Raji (cell line): ENCODE measurements around the gene NTN3.

Experiments
- POLR2A ChIP-seq: IDR thresholded peaks from 2 replicates; pipeline ENCODE4 v1.6.1; 2011; ENCODE audit warnings: low read depth, low read length, control low read depth; ENCODE audit not compliant: insufficient read depth

The NTN3 gene

GRCh38 chr16:2469399-2470233, 1.5 kb upstream of the NTN3 start:
- peak; percentile 62 for TF ChIP-seq POLR2A

- peak; percentile 25; the same call in 1 of the 2 replicates for TF ChIP-seq POLR2A
These were observed 879 bp upstream of the NTN3 start for GRCh38 chr16:2470234-2470601.

- no peak; the same call in 1 of the 2 replicates for TF ChIP-seq POLR2A
These were observed 488 bp upstream of the NTN3 start for GRCh38 chr16:2470603-2471015.

- TF ChIP-seq POLR2A = peak; percentile 33; the same call in 1 of the 2 replicates
These were observed 773 bp downstream of the NTN3 start for GRCh38 chr16:2471653-2472487.

- TF ChIP-seq POLR2A = no peak
These were observed 1.4 kb downstream of the NTN3 start for GRCh38 chr16:2472488-2472864.

- TF ChIP-seq POLR2A = peak; percentile 53
These were observed 1.9 kb downstream of the NTN3 start for GRCh38 chr16:2472885-2473445.

GRCh38 chr16:2473446-2473926, 2.4 kb downstream of the NTN3 start:
- TF ChIP-seq POLR2A = peak; percentile 43

GRCh38 chr16:2473999-2474876, 3.1 kb downstream of the NTN3 start:
- TF ChIP-seq POLR2A = peak; percentile 73

- peak; percentile 75 for TF ChIP-seq POLR2A
These were observed 3.8 kb downstream of the NTN3 start, which contains the start of gene TBC1D24 for GRCh38 chr16:2474877-2475412. Gene TBC1D24 (plus strand): TSS chr16:2475127. CDS start chr16:2496149, 21,022 bp downstream.

- TF ChIP-seq POLR2A = no peak
These were observed 4.6 kb downstream of the NTN3 start for GRCh38 chr16:2475413-2476344.

GRCh38 chr16:2476345-2476720, 5.2 kb downstream of the NTN3 start:
- no peak for TF ChIP-seq POLR2A

GRCh38 chr16:2476741-2477140, 5.6 kb downstream of the NTN3 start:
- no peak for TF ChIP-seq POLR2A

GRCh38 chr16:2477327-2477726, 6.2 kb downstream of the NTN3 start:
- no peak for TF ChIP-seq POLR2A
